Adrenal gland (tissue), 5 donors: ENCODE measurements around the gene PLD1.

Experiments used
- CTCF ChIP-seq, 6 experiments: fragments of 450-650 bp in 4 of 6; fragments of 200-600 bp in 2 of 6; sonication (generic) in 1 of 6; IDR thresholded peaks; 1 replicate in 5 of 6; 2 replicates in 1 of 6; pipeline versions ENCODE4 v1.5.1 to v1.8.0; 2016 to 2021; ENCODE audit warnings: antibody characterized with exemption in 6 of 6, mild to moderate bottlenecking in 2 of 6, moderate library complexity in 1 of 6
- POLR2A ChIP-seq, 2 donors: fragments of 450-650 bp; IDR thresholded peaks; one replicate each; pipeline ENCODE4 v1.6.1; 2017; ENCODE audit warnings: antibody characterized with exemption in 2 of 2, mild to moderate bottlenecking in 2 of 2, moderate library complexity in 1 of 2
- donor health status: DM: no; HTN: no; CAD: no.

- TF ChIP-seq CTCF (IDR thresholded peaks at IDR 0.05) (no peak), POLR2A (IDR thresholded peaks at IDR 0.05) (no peak)
Measured at GRCh38 chr3:171799501-171799900, 10.8 kb downstream of the PLD1 start.
